Stimulated activated naive CD4-positive, alpha-beta T cell treated with Interleukin-2 at 50 U/mL for 16 hours (primary cell): ENCODE results near the gene SORCS2.

Source experiments
- DNase-seq: peaks from one replicate; lab custom pipeline; 2025; lab: John Stamatoyannopoulos, UW

The SORCS2 gene

DNA sequence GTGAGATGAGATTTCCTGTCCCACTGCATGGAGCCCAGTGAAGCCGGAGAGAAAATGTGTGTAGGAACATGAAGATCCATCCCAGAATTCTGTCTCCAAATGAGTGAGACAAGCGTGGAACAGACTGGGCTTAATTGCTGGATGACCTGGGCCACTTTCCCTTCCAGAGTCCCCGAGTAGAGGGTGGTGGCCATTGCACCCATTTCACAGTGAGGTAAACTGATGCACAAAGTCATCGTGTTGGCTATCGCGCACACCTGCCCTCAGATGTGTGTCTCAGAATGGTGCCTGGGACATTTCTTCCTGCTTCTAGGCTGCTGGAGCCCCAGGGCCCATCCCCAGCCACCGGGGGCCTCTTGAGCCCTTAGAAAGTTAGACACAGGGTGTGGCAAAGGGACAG lies 285.4 kb downstream of the SORCS2 start:
- DNase-seq = no peak

- DNase-seq = no peak
Observed at GRCh38 chr4:7478665-7479064, 286.3 kb downstream of the SORCS2 start.

- no peak for DNase-seq
Observed at GRCh38 chr4:7480423-7480822, 288.1 kb downstream of the SORCS2 start.

- no peak for DNase-seq
Observed at GRCh38 chr4:7481227-7481626, 288.9 kb downstream of the SORCS2 start.

- DNase-seq = no peak
Observed at GRCh38 chr4:7485096-7485495, 292.8 kb downstream of the SORCS2 start.

DNA sequence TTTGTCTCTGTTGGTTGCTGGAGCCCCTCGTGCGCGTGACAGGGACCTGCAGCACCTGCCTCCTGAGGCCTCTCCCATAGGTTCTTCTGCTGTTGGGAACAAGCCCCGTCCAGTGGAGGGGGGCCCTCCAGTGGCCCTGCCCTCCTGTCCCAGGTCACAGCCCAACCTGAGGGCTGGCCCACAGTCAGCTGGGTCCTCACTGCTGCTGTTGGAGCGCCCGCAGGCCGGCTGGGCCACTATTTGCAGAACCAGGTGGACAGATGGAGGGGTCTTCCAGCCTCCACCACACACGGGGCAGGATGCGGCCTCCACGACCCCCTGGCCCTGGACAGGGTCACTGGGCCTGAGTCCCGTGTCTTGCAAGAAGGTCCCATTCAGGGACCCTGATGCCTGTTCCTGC lies 293.8 kb downstream of the SORCS2 start:
- no peak for DNase-seq

DNA sequence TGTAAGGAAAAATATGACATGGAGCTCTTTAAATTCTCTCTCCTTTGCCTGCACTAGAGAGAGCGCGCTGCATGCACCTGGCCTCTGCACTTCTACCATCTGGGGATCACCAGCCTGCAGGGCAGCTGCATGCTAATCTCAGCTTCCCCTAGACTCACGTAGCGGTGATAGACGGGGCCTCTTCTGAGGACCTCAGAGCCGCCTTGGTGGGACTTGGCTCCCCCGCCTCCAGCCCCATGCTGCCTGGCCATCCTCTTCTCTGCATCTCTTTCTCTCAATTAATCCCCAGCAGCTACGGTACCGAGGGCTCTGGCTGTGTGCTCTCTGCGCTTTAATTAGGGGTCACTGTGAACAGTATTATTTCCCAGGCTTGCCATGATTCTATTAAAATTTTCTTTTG lies 295.2 kb downstream of the SORCS2 start:
- no peak for DNase-seq

DNA sequence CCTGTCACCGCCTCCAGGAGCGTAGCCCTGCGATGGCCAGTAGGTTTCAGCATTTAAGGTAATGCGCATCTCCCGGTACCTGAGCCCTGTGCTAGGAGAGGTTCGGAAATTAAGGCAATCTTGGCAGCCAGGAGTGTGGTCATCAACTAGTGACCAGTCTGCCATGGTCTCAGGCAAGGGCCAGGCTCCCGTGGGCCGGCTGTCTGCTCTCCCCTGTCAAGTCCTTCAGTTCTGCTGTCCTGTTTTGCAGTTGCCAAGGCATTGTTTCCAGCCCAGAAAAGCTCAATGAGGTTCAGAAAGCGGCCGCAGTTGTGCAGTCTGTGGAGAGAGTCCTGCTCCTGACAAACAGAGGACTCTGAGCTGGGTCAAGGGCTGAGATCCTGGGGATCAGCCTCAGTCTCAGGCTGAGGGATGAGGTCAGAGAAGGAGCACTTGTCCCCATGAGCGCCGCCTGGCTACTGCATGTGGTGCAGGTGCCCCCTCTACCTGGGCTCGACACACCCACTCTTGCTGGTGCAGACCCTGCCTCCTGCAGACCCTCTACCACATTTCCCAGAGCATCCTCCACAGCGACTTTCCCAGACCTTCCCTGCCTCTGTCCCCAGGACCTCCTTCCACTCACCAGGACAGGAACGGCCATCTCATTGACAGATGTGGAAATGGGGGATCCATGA lies 295.8 kb downstream of the SORCS2 start:
- DNase-seq = no peak

DNA sequence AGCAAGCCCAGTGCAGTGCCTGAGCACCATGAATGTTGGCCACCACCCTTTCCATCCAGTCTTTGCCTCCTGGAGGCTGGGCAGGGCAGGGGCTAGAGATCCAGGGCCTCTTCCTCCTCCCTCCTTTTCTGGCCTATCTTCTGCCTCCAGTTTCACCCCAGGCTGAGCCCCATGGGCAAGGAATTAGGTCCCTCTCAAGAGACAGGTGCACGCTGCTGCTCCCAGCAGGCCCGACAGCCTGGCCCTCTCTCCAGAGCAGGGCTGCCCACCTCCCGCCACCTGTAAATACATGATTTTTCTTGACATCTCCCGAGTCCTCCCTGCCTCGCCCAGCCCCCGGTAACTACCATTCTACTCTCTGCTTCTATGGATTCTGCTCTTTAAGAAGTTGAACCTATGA lies 299.6 kb downstream of the SORCS2 start:
- no peak for DNase-seq

GRCh38 chr4:7498446-7499200 lies 306.3 kb downstream of the SORCS2 start:
- DNase-seq = no peak

DNA sequence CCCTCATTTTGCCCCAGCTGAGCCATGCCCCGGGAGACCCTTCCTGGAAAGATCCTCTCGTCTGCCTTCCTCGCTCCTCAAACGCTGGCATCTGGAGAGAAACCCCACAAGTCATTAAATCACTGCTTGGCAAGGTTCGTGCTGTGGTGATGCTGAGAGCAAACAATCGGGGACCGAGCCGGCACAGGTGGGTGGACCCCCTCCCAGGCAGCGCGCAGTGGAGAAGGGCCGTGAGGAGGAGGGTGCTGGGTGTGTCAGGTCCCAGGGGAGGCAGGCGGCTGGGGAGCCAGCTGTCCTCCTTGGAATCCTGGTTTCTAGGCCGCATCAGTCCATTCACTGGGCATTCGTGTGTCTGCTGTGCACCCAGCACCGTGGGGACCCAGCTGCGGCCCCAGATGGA lies 307.3 kb downstream of the SORCS2 start:
- no peak for DNase-seq

DNA sequence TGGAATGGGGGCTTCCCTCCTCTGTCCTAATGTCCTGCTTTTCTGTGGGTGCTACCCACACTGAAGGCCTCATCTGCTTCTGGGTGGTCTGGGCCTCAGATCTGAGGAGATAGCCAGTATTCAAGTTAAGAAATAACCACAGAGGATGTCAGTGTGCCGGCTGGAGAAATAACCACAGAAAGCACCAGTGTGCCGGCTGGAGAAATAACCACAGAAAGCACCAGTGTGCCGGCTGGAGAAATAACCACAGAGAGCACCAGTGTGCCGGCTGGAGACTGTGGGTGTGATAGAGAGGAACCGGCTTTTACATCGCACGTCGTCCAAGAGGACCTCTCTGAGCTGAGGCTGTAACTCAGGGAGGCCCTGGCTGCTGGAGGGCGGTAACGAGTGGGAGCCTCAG lies 308.1 kb downstream of the SORCS2 start:
- DNase-seq = no peak

- no peak for DNase-seq
Observed at GRCh38 chr4:7501314-7501713, 309.0 kb downstream of the SORCS2 start.

DNA sequence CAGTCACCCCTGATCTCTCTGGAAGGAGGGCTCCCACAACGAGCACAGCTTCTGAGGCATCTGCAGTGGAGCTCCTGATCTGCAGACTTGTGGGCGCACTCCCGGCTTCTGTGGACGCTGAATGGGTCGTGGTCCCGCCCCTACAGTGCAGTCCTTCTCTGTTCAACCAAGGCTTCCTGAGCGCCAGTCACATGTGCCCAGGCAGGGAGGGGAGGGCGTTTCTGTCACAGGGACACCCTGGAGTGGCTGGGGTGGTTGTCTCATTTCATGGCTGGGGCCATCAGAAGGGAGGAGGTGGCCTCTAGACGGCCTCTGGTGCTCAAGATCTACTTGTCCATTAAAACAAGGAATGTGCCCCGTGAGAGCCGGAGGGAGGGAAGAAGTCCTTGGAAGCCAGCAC lies 309.5 kb downstream of the SORCS2 start:
- no peak for DNase-seq

- DNase-seq = no peak
Observed at GRCh38 chr4:7503559-7504249, 311.4 kb downstream of the SORCS2 start.

- DNase-seq = no peak
Observed at GRCh38 chr4:7505116-7505900, 313.0 kb downstream of the SORCS2 start.

DNA sequence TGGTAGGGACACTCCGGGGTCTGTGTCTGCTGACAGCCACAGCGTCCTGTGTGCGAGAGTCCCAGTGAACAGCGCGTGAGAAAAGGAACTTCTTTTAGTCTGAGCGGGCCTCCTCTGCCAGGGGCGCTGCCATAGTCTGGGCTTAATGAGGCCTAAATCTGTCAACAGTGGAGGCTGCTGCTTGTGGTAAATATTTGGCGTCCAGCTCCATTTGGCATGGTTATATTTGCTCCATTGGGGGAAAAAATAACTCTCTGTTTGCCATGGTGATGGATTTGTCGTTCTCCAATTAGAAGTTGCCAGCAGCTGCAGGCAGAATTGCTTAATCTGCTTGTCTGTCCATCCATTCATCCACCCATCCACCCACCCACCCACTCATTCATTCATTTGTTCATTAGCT lies 313.8 kb downstream of the SORCS2 start:
- no peak for DNase-seq

GRCh38 chr4:7506572-7506971 lies 314.2 kb downstream of the SORCS2 start:
- DNase-seq = no peak

- DNase-seq = no peak
Observed at GRCh38 chr4:7507381-7507780, 315.0 kb downstream of the SORCS2 start.

DNA sequence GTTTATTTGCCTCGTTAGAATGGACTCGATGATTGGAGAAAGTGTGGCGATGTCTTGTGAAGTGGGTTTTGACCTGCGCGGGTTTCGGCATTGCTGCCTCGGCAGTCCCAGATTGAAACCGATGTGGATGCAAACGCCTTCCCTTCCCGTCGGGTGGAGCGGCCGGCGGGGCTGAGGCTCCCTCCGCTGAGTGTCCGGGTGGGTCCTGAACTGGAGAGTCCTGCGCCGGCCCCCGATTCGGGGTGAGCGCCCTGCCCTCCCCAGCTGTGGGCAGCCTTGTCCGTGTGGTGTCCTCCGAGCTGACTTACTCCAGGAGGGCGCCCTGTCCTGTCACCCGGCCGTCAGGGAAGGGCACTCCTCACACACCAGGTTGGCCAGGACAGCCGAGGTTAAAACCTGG lies 317.7 kb downstream of the SORCS2 start:
- DNase-seq = no peak

- DNase-seq = no peak
Observed at GRCh38 chr4:7510538-7510937, 318.2 kb downstream of the SORCS2 start.

DNA sequence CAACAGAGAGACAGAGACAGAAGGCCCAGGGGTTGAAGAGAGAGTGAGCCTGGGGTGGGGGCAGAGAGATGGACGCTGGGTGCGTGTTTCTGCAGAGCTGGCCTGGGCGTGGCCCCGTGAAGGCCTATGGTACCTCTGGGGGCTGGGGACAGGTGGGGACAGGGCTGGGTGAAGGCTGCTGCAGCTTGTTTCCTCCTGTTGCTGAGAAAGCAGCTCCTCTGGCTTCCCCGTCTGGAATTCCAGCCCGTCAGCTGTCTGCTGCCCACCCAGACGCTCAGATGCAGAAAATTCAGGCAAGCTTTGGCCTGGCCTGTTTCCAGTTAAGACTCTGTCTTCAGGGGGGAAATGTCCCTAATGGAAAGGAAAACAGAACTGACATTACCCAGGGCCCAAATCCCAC lies 319.2 kb downstream of the SORCS2 start:
- no peak for DNase-seq
